GM20000 (cell line): ENCODE measurements around the gene CDC37L1.
A peak's percentile ranks its signal among the peaks of the same experiment; 100 is the strongest.

Experiments used
- DNase-seq: peaks from one replicate; pipeline ENCODE4 v3.0.0; 2012; ENCODE audit warnings: low spot score
- CTCF ChIP-seq: IDR thresholded peaks from 2 replicates; pipeline ENCODE4 v1.5.1; 2012; ENCODE audit warnings: mild to moderate bottlenecking, control low read depth; ENCODE audit errors: extremely low read depth, missing control alignments

The CDC37L1 gene

GRCh38 chr9:4662989-4663792 is 16.2 kb upstream of the CDC37L1 start:
- peak; percentile 20 for DNase-seq
- TF ChIP-seq CTCF: no peak

GRCh38 chr9:4663956-4664355 is 15.4 kb upstream of the CDC37L1 start:
- no peak for TF ChIP-seq CTCF
- no peak for DNase-seq

- DNase-seq: no peak
- TF ChIP-seq CTCF: no peak
Observed at GRCh38 chr9:4665357-4665756, 14.0 kb upstream of the CDC37L1 start.

- peak; percentile 58 for DNase-seq
- TF ChIP-seq CTCF: peak; percentile 30
Observed at GRCh38 chr9:4666042-4666699, 13.2 kb upstream of the CDC37L1 start, which contains the start of gene SPATA6L. Gene SPATA6L, minus strand, starts transcription at chr9:4666480. Its CDS starts 230 bp downstream, at chr9:4666250.

- TF ChIP-seq CTCF: no peak
- DNase-seq: no peak
Observed at GRCh38 chr9:4667681-4668080, 11.7 kb upstream of the CDC37L1 start.

- TF ChIP-seq CTCF: no peak
Observed at GRCh38 chr9:4668604-4669003, 10.8 kb upstream of the CDC37L1 start.

GRCh38 chr9:4669890-4670289 is 9.5 kb upstream of the CDC37L1 start:
- no peak for DNase-seq
- TF ChIP-seq CTCF: no peak

More at GRCh38 chr9:4668604-4669003, 10.8 kb upstream of the CDC37L1 start:
- peak; percentile 29 for DNase-seq
